Left renal pelvis (tissue), 4 donors: ENCODE results near the gene PLCH1. TPM values are rescaled to one million over a fixed set of nuclear protein-coding genes. Genes with fewer than 3 reads are reported as not detected.

Source experiments
- DNase-seq, 4 donors: peaks; one replicate each; pipeline ENCODE4 v3.0.0-alpha.2; 2013; ENCODE audit warnings: low read depth in 4 of 4, low spot score in 3 of 4
- polyA plus RNA-seq, 4 donors: library from polyadenylated mRNA; unstranded; fragments of 120-200 nt; gene quantifications; one replicate each; pipeline ENCODE4 v1.2.1, GENCODE V29; 2013; ENCODE audit not compliant: insufficient read length in 4 of 4

PLCH1 gene
- polyA plus RNA-seq, 4 donors = 0.38 to 11.0 (median 10.6) TPM

DNA sequence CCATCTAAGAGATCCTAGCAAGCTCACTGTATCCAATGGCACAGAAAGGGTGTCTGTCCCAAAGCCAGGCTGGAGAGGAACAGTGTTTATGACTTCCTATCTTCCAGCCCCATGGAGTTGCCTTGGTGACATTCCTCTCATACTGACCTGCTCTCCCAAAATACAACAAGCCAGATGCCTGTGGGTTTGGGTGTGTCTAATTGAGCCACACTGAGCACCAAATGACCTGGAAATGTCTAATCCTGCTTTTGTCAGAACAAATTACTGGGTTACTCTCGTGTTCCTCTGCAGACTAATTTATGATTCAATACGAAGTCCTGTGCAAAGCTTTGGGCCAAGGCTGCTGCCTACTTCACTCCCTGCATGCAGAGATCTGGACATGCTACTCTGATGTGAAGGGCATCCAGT, 353.3 kb downstream of the PLCH1 start:
- no peak for DNase-seq

DNA sequence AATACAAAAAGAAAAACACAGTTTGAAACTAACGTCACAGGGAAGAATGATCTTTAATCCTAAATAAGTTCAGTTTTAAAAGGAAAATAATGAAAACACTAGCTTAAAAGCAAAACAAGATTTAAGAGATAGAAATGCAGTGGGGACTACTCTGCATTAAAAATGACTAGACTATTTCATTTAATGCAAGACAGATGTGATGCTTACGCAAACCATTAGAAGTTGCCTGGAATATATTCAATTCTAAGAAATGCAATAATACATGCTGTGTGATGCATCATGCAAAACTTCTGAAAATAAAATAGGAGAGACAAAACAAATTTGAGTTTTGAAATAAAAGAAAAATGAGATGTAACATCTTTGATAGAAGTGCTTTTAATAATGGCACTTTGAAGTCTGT, 353.8 kb downstream of the PLCH1 start:
- DNase-seq = no peak

DNA sequence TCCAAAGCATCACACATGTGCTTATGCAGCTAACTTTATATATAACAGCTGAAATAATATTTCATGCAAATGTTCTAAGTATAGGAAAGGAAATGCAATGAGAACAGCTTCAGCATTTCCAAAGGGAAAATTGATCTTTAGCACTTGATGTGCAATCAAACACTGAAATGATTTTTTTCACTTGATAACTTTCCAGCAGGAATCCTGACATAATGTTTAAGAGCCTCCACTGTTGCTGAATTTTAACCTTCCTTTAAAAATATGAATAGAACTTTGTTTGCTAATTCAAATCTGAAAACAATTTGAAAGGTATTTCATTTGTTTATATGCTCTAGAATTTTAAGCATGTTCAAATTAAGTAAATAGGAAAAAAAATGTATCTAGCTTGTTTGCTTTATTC, 354.5 kb downstream of the PLCH1 start:
- DNase-seq = no peak

DNA sequence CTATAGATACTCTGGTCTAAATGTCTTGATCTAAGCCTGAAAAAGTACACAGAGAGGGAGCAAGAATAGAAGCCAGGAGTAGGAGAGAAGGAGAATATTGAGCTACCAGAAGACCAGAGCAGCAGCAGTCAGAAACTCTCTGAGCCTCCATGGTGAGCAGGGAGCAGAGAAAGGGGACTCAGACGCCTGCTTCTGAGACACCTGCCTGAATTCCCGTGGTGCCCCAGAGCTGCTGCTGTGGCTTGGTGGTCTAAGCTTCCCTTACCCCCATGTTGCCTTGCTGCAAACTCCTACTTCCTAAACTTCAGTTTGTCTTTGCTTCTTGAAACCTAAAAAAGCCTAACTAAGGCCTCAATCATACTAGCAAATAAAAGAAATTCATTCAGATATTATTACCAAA, 356.5 kb downstream of the PLCH1 start:
- DNase-seq = no peak

DNA sequence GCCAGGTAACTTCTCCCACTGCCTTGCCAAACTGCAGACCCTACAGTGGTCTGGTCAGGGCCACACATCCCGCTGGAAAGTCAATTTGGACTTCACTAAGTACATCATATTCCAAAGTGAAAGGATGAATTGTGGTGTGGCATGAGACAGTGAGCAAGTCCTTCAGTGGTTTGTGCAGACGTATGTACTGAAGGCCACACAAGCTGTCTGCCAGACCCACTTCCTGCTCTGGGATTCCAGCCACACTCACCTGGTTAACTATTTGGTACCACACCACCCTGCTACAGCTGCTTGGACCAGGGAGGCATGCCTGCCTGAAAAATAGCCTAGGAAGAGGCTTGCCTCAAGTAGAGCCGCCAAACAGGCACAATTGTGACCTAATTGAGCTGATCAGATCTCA, 357.3 kb downstream of the PLCH1 start:
- no peak for DNase-seq

DNA sequence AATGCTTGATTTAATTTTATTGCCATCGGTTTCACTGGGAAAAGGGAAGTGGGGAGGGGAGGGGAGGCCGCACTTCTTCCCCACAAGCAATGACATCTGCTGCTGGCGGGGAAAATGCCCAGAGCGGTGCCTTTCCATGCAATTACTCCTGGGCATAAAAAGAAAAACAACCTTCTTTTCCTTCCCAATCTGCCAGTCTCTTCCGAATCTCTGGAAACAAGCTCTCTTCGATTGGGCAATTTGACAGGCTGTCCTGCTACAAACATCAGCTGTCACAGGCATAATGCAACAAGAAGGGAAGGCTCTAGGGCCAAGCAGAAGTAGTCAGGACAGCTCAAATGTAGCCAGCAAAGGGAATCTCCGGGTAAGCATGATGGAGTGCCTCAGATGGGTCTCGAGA, 358.0 kb downstream of the PLCH1 start:
- no peak for DNase-seq

DNA sequence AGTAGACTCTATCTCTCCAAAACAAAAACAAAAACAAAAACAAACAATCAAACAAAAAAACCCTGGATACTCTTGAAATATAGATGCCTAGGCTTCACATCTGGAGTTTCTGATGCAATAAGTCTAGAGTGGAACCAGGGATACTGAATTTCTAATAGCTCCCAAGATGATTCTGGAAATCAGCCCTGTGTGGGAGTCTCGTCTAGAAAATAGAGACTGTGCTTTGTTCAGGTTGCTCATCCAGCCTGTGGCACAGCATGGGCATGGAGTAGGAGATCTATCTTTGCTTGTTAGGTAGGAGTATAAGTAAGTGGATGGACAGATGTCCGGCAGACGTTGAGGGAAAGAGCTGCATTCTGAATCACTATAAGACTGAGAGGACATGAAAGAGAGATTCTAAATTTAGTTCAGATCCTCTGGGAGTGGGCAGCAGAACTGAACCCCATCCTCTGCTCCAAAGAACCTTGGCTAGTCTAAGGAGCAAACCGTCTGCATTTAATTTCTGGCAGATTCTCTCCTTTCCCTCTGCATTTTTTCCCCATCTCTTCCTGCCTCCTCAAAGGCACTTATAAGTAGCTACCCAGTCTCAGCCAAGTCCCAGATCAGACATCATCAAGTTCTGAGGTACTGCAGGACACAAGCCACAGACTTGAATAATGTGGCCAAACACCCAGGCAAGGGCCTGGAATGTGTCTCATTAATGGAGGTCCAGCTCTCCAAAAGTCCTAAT, 358.8 kb downstream of the PLCH1 start:
- DNase-seq = no peak

DNA sequence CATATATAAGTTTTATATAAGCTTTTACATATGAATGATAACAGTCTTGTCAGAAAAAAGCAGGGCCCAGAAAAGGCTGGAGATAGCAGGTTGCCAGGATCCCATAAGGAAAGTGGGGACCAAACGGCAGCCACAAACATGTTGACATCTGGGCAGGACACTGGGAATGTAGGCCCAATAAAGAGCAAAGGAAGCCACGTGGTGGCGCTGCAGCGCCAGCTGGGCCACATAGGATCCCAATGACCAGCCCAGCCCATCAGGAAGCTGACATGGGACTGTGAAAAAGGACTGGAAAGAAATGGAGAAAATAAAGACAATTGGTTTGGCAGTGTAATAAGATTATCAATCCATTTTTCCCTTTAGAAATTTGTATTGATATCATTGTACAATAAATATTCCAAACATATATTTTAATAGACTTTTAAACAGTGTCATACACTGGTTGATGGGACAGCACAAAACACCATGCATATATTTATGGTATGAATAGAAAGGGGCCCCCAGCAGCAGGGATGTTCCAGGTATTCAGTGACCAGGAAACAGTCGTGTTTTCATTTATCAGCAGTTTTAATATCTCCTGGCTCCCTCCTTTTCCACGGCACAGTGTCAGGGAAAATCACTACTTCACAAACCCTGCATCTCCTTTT, 362.4 kb downstream of the PLCH1 start:
- peak; percentile 20 to 44 (median 33) for DNase-seq

DNA sequence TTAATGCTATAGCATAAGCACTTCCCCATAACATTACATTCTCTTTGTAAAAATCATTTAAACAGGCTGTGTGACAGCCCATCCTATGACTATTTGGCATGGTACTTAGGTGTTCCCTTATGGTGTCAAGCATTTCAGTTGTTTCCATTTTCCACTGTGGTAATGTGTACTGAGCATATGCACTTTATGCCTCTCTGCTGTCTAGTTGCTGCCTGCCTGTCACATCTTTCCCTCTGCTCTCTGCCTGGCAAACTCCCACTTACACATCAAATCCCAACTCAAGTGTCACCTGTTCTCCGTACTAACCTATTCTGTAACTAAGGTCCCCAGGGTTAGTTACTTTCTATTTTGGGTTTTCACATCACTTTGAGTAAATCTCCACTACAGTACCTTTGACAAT, 367.0 kb downstream of the PLCH1 start:
- DNase-seq = no peak

DNA sequence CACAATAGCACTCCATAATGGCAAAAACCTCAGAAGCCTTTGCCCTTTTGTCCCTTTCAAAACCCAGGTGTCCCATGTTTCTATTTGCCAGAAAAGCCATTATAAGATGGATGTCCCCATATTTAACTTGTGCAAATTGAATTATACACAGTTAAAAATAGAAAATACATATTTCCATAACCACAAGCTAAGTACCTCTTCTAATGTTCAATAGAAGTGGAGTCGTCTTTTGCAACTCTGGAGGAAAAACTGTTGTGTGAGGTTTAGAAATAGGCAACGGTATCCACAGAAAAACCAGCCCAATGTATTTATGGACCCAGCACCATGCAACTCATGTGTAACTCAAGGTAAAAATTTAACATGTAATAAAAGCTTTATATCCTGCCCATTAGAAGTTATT, 367.8 kb downstream of the PLCH1 start:
- no peak for DNase-seq

DNA sequence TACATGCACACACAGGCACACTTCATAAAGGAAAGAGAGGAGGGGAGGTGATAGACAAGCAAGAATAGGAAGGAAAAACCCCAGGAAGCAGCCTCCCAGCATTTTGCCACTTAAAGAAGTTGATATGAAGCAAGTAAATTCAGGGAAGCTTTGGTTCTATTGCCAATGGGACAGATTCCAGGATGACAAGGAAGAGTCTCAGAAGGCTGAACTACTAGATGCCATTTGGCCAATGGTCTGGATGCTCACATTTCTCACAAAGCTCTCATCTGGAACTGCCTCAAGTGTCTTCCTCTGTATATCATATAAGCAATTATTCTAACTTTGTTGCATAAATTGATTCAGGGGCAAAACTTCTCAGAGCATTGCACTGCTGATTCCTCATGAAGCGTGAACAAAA, 372.6 kb downstream of the PLCH1 start:
- no peak for DNase-seq

DNA sequence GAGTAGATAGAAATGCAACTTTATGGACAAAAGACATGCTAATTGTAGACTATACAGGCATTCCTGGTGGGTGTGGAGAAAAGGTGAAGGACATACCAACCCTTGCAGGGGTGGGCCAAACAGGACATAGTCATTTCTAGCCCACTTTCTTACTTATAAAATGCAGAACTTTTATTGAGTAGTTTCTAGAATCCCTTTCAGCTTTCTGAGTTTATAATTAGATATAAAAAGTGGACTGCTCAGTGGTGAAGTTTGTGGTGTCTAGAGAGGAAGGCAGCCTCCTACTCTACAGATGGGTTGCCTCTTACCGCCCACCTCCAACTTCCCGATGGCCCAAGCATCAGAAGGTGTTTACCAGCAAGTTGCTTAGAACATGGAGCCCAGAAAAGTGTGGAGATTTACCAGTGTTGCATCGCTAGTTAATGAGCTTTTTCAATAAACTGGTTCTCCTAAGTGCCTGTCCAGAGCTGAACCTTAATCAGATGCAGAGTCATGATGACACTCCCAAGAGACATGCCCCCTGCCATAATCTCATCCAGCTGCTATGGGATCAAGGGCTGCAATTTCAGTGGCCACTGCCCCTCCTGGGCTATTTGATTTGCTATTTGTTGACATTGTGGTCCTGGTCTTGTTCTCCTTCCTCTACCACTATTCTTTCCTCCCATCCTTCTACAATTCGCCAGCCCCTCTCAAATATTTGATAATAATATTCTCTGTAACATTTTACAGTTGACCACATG, 373.9 kb downstream of the PLCH1 start:
- no peak for DNase-seq

DNA sequence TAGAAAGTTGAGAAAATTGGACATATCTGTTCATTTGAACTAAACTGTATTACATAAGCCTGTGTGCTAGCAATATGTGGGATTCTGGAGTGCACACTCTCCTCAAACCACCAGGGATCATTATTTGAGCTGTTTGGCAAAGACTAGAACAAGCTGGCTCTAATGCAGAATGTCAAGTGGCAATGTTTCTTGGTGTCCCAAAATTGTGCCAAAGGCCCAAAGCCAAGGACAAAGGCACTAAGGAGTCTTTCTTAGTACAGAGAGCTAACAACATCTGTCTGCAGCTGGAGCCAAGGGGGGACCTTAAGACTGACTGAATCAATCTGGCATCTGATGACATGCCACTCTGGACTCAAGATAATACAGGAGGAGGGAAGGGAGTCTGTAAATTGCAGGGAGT, 374.7 kb downstream of the PLCH1 start:
- DNase-seq = no peak

DNA sequence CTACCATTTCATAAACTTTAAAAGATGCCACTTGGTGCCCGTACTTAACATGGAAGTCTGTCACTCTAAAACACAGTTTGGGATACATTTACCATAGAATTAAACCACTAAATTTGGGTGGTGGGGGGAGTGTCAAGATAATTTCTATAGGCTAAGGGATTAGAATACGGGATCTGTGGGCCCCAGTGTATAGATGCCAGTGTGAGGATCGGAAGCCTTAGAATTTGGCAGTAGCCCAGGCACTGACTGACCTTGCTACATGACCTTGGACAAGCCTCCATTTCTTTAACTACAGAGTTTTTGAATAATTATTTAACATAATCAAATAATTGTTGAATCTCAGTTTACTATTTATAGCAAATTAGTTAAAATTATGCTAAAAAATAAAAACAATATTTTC, 375.1 kb downstream of the PLCH1 start:
- DNase-seq = no peak

DNA sequence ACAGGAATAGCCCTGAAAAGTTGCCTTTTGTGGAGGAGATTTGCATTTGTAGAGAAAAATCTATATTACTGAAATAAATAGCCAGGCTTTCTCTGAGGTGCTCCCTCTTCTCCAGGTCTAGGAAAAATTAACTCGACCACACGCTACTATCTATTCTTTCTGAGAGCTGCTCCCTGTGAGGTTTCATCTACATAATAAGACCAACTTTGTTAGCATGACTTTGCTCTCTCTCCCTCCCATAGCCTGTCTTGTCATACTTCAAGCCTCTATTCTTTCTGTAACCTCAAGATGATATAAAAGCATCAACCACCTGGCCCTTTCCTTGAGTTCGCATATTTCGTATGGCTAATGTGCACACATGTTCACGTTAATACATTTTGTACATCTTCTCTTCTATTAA, 375.6 kb downstream of the PLCH1 start:
- no peak for DNase-seq

DNA sequence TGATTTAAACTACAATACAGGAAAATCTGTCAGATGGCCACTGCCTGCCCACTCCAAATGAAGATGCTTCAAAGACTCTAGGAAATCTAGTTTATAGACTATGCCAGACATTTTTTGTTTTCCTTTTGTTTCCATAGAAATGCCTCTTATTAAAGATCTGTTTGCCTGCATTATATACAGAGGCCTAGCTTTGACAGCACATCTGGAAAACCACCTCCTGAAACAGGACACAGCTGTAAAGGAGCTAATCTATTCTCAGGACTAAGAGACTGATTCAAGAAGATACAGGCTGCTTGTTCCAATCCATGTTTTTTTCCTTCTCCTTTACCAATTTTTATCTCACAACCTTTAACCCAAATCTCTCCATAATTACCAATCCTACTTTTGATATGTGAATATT, 376.1 kb downstream of the PLCH1 start:
- DNase-seq = no peak

DNA sequence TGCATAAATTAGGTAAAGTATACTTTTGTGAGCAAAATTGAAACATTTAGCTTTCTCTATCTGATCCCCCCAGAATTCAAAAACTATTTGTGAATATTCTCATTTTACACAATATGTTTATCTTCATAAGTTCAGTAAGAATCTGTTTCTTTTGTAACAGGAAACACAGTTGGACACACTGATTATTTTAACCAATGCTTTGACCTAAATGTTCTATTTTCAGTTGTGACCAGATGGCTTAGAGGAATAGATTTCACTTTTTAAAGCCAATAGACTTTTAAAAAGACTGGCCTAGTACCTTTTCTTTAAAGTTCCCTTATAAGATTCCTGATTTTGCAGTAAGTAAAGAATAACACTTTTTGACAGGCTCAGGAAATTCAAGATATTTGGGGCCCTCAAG, 377.4 kb downstream of the PLCH1 start:
- DNase-seq = no peak

DNA sequence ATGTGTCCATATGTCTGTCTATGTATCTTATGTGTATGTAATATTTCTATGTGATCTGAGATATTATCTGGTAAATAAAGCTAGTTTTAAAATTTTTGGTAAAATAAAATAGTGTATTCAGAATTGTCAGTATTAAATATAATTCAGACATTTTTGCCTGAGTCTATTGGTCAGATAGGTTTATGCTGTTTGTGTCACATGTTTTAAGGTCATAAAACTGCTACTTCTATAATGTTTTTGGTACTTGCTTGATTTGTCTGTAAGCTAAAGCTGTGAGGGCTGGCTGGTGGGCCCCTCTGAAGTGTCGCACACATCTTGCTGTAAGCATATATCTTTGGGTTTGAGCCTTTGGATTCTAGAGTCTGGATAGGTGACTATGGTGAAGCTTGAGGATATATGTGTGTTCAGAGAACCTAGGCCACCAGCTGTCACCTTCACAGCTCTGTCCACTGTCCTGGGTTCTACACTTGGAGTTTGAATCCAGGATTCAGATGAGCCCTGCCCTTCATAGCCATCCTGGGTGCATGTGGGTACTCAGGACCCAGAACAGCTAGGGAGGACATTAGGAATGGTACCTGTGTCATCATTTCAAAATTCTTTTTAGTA, 379.6 kb downstream of the PLCH1 start:
- no peak for DNase-seq

DNA sequence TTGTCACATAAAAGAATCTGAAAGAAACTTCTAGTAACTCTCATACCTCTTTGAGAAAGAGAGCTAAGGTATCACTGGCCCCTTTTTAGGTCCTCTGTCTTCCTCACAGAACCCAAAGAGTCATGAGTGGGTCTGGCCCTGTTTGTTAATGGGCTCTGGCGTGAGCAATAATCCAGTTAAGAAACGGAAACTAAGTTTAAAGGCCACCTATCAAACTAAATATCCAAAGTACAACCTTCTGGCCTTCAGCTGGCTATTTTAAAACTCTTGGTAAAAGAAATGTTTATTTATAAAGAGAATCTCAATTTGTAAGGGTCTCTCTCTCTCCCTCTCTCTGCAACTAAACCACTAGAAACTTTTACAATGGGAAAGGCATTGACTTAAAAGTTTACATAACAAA, 380.4 kb downstream of the PLCH1 start:
- DNase-seq = no peak

DNA sequence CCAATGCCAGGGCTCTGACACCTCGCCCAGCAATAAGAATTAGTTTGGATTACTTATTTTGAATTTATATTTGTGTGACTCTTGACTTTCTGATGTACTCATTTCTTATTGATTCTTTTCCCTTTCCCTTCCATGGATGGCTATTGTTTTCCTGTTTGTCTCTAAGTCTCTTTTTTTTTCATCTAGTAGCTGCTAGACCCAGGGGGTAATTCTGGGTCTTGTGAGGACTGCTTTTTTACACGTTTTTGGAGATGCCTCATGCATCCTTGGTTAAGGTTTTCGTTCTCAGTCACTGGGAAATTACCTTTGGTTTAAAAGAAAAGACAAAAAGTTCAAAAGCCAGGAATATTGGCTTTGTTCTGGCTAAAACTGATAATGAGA, 381.2 kb downstream of the PLCH1 start:
- no peak for DNase-seq

DNA sequence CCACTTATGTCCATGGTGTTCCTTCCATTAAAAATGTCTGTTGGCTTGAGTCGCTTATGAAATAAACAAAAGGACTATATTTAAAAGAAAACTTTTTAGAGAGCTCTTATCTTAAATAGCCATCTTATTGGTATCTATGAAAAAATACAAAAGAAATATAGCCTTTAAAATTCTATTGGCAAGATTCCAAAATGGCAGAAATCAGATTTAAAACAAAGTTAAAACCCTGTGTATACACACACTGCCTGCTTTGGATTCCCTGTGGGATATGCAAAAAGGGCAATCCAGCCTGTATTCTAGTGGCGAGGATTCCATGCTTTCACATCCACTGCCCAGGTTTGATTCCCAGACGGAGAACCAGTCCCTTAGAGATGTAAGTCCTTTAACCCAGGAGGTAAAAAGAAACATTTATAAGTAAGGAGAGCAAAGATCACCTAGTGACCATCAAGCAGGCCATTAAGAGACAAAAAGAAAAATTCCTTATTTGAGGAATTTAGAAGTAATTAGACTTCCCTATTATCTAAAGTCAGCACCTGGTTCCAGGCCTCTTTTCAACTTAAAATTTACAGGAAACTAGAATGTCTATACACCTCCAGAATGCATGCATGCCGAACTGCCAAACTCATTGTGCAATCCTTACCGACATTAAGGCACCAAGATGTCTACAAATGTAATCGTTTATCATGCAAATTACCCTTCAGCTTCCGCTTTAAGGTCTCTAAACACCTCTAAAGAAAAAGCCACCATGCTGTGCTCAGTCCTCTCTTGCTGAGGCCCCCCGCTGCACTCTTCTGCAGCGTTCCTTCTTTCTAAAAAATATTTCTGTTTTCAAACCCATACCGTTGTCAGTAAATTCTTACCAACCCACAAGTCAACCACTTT, 381.8 kb downstream of the PLCH1 start:
- no peak for DNase-seq
